GM18519 (cell line): ENCODE results near the gene XRCC5.

Experiments
- ATAC-seq: cut with Tn5 transposase; IDR thresholded peaks from one replicate; pipeline ENCODE4 v1.9.1; 2021; ENCODE audit warnings: mild to moderate bottlenecking, moderate library complexity; ENCODE audit not compliant: unreplicated experiment, low FRiP score

XRCC5 gene

GRCh38 chr2:216147172-216148131 lies 38.3 kb downstream of the XRCC5 start:
- ATAC-seq, result no peak

DNA sequence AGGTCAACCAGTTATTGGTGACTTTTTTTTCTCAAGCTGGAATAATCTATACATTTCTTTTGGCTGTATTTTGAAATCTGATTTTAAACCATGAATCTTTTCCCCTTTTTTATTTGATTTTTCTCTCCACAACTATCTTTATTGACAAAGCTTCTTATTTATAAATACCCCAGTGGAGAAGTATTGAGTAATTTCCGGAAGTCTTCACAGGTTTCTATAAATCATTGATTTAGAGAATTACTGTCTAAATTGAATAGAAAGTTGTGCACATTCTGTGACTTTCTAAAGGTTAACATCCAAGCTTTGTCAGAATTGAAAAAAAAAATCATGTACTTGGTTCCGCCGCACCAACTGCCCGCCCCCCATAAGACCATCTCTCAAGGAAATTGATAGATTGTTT lies 39.8 kb downstream of the XRCC5 start:
- ATAC-seq, result no peak

- ATAC-seq, result no peak
These were observed 40.6 kb downstream of the XRCC5 start for GRCh38 chr2:216149741-216150140.

- no peak for ATAC-seq
These were observed 42.3 kb downstream of the XRCC5 start for GRCh38 chr2:216151313-216152025.

DNA sequence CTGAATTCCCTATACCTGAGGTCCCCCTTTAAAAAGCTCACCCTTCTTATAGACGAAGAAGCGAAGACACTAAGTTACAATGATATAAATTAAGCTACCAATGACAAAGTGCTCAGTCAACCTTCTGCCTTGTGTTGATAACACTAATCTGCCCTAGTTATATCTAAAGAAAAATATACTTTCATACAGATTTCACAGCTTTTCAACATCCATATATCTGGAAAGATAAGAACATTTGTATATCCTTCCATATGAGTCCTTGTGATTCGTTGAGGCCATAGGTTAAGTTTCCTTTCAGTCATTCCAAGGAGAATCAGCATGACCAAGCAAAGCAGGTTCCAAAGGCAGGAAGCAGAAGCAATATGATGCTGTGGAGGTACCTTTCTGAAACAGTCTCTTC lies 46.8 kb downstream of the XRCC5 start:
- no peak for ATAC-seq

GRCh38 chr2:216156822-216157221 lies 47.7 kb downstream of the XRCC5 start:
- no peak for ATAC-seq

GRCh38 chr2:216159144-216159543 lies 50.0 kb downstream of the XRCC5 start:
- no peak for ATAC-seq

DNA sequence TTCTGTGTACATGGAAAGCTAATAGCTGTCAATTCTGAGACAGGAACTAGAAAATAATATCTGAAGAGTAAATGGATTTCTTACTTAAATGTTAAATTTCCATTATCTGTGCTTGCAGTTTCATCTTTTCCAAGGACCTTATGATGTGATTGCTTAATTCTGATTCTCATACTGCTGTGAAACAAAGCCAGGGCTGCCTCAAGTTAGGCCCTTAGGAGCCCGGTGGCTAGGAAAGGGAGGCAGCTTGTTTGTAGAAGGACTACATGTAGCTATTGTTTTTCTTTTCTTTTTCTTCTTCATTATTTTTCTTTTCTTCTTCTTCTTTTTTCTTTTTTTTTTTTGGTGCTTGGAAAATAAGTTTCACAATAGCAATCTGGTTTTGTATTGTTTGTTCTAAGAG lies 50.5 kb downstream of the XRCC5 start:
- no peak for ATAC-seq

DNA sequence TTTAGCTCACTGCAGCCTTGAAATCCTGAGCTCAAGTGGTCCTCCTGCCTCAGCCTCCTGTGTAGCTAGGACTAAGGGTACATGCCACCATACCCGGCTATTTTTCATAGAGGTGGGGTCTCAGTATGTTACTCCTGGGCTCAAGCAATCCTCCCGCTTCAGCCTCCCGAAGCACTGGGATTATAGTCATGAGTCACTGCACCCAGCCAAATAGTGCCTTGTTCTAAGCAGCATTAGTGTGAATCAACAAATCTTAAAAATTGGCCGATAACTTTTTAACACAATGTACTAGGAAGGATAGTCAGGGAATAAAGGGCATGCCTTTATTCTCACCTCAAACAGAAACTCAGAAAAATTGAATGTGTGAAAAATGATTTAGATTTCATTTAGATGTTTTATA lies 51.6 kb downstream of the XRCC5 start:
- ATAC-seq, result no peak

GRCh38 chr2:216161967-216162366 lies 52.8 kb downstream of the XRCC5 start:
- no peak for ATAC-seq

- ATAC-seq, result no peak
These were observed 54.4 kb downstream of the XRCC5 start for GRCh38 chr2:216163518-216163917.

- ATAC-seq, result no peak
These were observed 54.9 kb downstream of the XRCC5 start for GRCh38 chr2:216164087-216164486.

DNA sequence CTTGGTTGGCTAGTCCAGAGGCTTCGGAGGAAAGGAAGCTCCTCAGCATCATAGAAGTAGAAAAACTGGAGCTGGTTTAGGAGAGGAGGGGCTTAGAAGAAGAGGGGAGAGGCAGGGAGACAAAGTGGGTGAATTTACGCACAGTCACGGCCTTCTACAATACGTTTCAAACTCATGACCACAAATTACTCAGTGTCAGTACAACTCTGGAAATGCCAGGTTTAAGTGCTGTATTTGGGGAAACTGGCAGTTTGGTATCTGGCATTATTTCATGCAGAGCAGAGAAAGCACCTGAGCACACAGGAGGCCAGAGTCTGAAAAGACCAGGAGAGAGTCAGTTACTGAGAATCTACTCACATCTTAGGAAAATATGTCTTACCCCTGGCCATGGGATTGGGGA lies 55.4 kb downstream of the XRCC5 start:
- ATAC-seq, result no peak

DNA sequence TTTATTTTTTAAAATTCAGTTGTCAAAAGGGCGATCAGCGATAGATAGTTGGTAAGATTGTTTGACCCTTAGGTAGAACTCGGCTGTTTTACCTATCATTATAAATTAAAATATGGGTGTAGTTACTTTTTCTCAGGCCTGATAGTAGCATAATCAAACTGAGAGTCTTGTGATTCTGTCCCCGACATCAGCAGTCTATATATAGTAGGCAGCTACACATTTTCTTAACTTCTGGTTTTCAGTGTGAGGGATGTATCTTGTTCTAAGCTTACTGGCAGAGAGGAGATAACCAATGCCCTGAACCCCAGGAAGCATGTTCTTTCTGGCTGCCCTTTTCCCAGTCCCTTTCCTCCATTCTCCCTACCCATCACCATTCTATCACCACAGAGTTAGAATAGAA lies 56.6 kb downstream of the XRCC5 start:
- no peak for ATAC-seq

DNA sequence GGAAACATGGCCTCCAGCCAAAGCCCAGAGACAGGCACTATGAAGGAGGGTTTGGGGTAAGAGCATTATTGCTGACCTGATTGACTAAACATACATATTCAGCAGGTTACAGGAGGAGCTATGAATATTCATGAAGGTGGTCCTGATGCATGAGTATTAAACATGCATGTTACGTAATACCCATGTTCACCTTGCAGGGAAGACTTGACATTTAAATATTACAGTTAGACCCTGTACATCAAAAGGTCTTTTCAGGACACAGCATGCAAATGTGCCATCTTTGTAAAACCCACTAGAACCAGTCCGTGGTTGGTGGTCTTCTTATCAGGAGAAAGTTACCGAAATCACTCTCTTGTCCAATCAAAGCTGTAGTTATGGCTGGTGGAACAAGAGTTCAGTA lies 59.9 kb downstream of the XRCC5 start:
- ATAC-seq, result no peak

DNA sequence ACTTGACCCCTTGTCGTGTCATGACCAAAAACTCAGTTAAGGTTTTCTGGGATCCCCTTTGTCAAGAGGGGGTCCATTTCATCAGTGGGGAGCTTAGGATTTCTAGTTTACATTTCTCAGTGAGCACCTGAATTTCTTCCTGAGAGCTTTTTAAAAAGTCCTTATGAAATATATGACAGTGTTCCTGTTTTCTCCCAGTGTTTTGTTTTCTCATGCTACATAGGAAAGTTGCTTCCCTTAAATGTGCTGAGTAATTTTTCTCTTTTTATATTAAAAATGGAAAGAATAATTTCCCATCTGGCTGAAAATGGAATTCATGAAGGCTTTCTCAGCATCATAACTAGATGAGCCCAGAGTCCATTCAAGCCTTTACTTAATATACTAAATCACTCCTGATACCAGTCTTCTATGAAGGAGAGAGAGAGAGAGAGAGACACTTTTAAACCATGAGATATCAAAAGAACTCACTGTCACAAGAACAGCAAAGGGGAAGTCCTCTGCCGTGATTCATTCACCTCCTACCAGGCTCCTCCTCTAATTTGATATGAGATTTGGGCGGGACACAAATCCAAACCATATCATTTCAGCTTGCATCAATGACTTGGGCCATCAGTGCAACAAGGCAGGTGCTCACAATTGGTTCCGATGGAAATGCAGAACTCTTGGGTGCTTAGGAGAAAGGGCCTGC lies 61.1 kb downstream of the XRCC5 start:
- ATAC-seq, result no peak

DNA sequence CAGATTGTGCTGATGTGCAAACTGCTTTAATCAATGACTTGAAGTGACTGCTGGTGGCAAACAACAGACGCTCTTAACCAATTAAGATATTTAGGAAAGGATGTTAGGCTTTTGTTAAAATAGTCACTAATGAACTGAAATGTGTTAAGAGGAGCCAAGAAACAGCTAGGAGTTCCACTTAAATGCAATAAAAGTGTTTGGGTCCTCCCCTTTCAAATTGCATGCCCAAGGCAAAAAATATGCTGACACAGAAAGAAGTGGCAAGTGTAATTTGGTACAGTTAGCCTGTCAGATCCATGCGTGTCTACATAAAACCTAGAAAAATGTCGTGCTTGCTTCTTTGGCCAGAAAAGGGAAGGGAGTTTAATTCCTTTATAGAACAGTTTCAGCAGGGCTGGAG lies 61.9 kb downstream of the XRCC5 start:
- ATAC-seq, result no peak

GRCh38 chr2:216172493-216172892 lies 63.3 kb downstream of the XRCC5 start:
- no peak for ATAC-seq

DNA sequence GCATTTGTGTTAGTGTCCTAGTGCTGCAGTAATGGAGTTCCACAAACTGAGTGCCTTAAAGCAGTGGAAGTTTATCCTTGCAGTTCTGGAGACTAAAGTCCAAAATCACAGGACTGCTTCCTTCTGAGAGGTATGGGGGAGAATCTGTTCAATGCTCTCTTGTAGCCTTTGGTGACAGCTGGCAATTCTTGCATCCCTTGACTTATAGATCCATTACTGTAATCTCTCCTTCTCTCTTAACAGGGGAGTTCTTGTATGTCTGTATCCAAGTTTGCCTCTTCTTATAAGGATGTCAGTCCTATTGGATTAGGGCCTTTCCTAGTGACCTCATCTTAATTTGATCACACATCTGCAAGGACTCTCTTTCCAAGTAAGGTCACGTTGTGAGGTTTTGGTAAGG lies 69.9 kb downstream of the XRCC5 start:
- ATAC-seq, result no peak

DNA sequence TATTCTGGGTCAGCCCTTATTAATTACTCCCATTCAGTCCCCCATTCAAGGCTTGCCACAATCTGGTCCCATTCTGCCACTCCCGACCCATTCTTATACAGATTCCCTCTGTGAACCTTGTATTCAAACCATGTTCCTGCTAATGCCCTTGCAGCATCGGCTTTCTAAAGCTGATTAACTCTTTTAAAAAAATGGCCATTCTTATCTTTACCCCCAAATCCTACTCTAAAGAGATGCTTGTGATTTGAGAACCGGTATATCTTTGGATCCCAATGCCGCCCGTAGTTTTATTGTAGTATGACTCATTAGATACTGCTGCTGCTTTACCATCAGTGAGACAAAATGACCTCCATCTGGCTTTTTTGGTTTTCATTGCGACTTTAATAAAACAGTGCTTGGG lies 72.2 kb downstream of the XRCC5 start:
- ATAC-seq, result no peak

GRCh38 chr2:216181953-216182461 lies 72.9 kb downstream of the XRCC5 start:
- ATAC-seq, result no peak
